ENCODE data around the gene GLT1D1. TPM values are rescaled to one million over a fixed set of nuclear protein-coding genes. Genes with fewer than 3 reads are reported as not detected.

Gene GLT1D1
- total RNA-seq, 1 donor from 2014 or later: 0.44 TPM

GRCh38 chr12:129016159-129016558 is 162.9 kb downstream of the GLT1D1 start:
- Mint-ChIP-seq H3K9me3 (ENCODE audit: unreplicated experiment) (peaks cover 33% of the 10 kb centered on the region), H3K4me3 (ENCODE audit: unreplicated experiment) (no peak overlapping the region), H3K27me3 (ENCODE audit: unreplicated experiment) (peaks cover 2% of the 10 kb centered on the region), H3K4me1 (ENCODE audit: unreplicated experiment) (no peaks in the 10 kb centered on the region), H3K36me3 (ENCODE audit: low read depth, unreplicated experiment) (peaks cover 4% of the 10 kb centered on the region), H3K27ac (ENCODE audit: unreplicated experiment) (no peak overlapping the region)
- DNase-seq (ENCODE audit: low spot score): no peak
- no peak for TF ChIP-seq CTCF (IDR thresholded peaks at IDR 0.05; ENCODE audit: unreplicated experiment)

DNA sequence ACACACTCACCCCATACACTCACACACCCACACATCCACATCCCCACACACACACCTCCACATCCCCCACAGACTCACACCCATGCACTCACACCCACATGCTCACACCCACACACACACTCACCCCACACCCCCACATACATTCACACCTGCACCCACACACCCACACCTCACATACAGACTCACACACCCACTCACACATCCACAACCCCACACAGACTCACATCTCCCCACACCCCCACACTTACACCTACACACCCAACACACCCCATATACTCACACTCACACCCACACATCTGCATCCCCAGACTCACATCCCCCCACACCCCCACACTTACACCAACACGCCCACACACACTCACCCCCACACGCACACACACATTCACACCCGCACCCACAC is 171.8 kb downstream of the GLT1D1 start:
- peaks cover 13% of the 10 kb centered on the region for H3K9me3 Mint-ChIP-seq (ENCODE audit: unreplicated experiment)
- no peak overlapping the region for H3K27ac Mint-ChIP-seq (ENCODE audit: unreplicated experiment)
- H3K4me1 Mint-ChIP-seq (ENCODE audit: unreplicated experiment): no peaks in the 10 kb centered on the region
- no peak overlapping the region for H3K4me3 Mint-ChIP-seq (ENCODE audit: unreplicated experiment)
- no peaks in the 10 kb centered on the region for H3K36me3 Mint-ChIP-seq (ENCODE audit: low read depth, unreplicated experiment)
- TF ChIP-seq CTCF (IDR thresholded peaks at IDR 0.05; ENCODE audit: unreplicated experiment): no peak
- no peak for DNase-seq (ENCODE audit: low spot score)
- peaks cover 3% of the 10 kb centered on the region for H3K27me3 Mint-ChIP-seq (ENCODE audit: unreplicated experiment)

DNA sequence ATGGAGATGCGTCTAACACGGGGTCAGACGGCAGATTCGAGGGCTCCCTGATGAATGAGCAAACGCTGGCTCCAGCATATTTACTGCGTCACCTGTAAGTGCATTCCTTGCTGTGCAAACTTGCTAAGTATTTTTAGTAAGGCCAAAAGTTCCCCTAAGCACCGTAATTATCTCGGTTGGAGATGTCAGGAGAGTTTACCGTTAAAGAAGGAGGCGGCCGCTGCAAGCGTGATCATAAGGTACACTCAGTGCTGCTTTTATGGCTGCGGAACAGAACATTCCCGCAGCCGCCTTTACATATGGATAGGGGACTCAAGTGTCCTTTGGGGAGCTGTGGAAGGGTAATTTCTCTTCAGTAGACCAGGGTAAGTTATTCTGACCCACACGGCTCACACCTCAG is 175.6 kb downstream of the GLT1D1 start:
- Mint-ChIP-seq H3K9me3 (ENCODE audit: unreplicated experiment) (peaks cover 22% of the 10 kb centered on the region), H3K27me3 (ENCODE audit: unreplicated experiment) (peaks cover 2% of the 10 kb centered on the region), H3K27ac (ENCODE audit: unreplicated experiment) (no peak overlapping the region), H3K4me3 (ENCODE audit: unreplicated experiment) (no peak overlapping the region), H3K4me1 (ENCODE audit: unreplicated experiment) (no peaks in the 10 kb centered on the region), H3K36me3 (ENCODE audit: low read depth, unreplicated experiment) (peaks cover 7% of the 10 kb centered on the region)
- no peak for TF ChIP-seq CTCF (IDR thresholded peaks at IDR 0.05; ENCODE audit: unreplicated experiment)
- DNase-seq (ENCODE audit: low spot score): no peak

Other genes starting within 250 kb of the GLT1D1 start
- 8.1 TPM for gene SLC15A4, start 29.5 kb upstream of the GLT1D1 start, total RNA-seq (ENCODE audit: unreplicated experiment)